Muscle layer of colon (tissue), 2 donors: ENCODE data around the gene ENOX2.

Source experiments
- H3K27ac ChIP-seq: one replicate; pipeline ENCODE4 v1.7.0; 2013; ENCODE audit warnings: low read depth, mild to moderate bottlenecking, low read length, moderate library complexity
- H3K27me3 ChIP-seq, 2 donors: one replicate each; pipeline ENCODE4 v1.7.0; 2013; ENCODE audit warnings: low read length in 2 of 2, mild to moderate bottlenecking in 2 of 2; ENCODE audit not compliant: insufficient read depth in 2 of 2, control insufficient read depth in 1 of 2
- H3K36me3 ChIP-seq: one replicate; pipeline ENCODE4 v1.7.0; 2013; ENCODE audit warnings: mild to moderate bottlenecking, low read length; ENCODE audit not compliant: insufficient read depth
- H3K4me1 ChIP-seq: one replicate; pipeline ENCODE4 v1.7.0; 2013; ENCODE audit warnings: mild to moderate bottlenecking, low read length; ENCODE audit not compliant: insufficient read depth
- H3K4me3 ChIP-seq, 2 donors: one replicate each; pipeline ENCODE4 v1.7.0; 2013; ENCODE audit warnings: low read length in 2 of 2, low read depth in 1 of 2, mild to moderate bottlenecking in 1 of 2, moderate library complexity in 1 of 2
- H3K9ac ChIP-seq: one replicate; pipeline ENCODE4 v1.7.0; 2013; ENCODE audit warnings: low read length
- H3K9me3 ChIP-seq: one replicate; pipeline ENCODE4 v1.7.0; 2013; ENCODE audit warnings: mild to moderate bottlenecking, low read length
- donor health status: abdominal sarcoma.
- donor health status: Adenocarcinoma of cecum.

The ENOX2 gene

GRCh38 chrX:130778773-130779172, 124.2 kb downstream of the ENOX2 start:
- Histone ChIP-seq H3K27ac (no peak overlapping the region), H3K27me3 (no peaks in the 10 kb centered on the region), H3K4me3 (no peak overlapping the region), H3K9me3 (no peaks in the 10 kb centered on the region), H3K36me3 (no peaks in the 10 kb centered on the region), H3K9ac (no peak overlapping the region), H3K4me1 (no peaks in the 10 kb centered on the region)

- Histone ChIP-seq H3K4me3 (no peak overlapping the region), H3K9ac (no peak overlapping the region), H3K4me1 (no peaks in the 10 kb centered on the region), H3K9me3 (no peaks in the 10 kb centered on the region), H3K27ac (no peak overlapping the region), H3K36me3 (no peaks in the 10 kb centered on the region), H3K27me3 (no peaks in the 10 kb centered on the region)
Measured at GRCh38 chrX:130775849-130776248, 127.2 kb downstream of the ENOX2 start.

- Histone ChIP-seq H3K4me1 (no peaks in the 10 kb centered on the region), H3K4me3 (no peak overlapping the region), H3K9me3 (no peaks in the 10 kb centered on the region), H3K27me3 (no peaks in the 10 kb centered on the region), H3K9ac (no peak overlapping the region), H3K27ac (no peak overlapping the region), H3K36me3 (no peaks in the 10 kb centered on the region)
Measured at GRCh38 chrX:130772776-130773143, 130.2 kb downstream of the ENOX2 start.

- Histone ChIP-seq H3K9me3 (no peaks in the 10 kb centered on the region), H3K4me3 (no peak overlapping the region), H3K36me3 (no peaks in the 10 kb centered on the region), H3K27me3 (no peaks in the 10 kb centered on the region), H3K27ac (no peak overlapping the region), H3K4me1 (no peaks in the 10 kb centered on the region), H3K9ac (no peak overlapping the region)
Measured at GRCh38 chrX:130772105-130772775, 130.8 kb downstream of the ENOX2 start.

- no peak overlapping the region for H3K9ac ChIP-seq
- no peak overlapping the region for H3K4me3 ChIP-seq
- H3K4me1 ChIP-seq: no peaks in the 10 kb centered on the region
- no peaks in the 10 kb centered on the region for H3K9me3 ChIP-seq
- H3K27ac ChIP-seq: no peak overlapping the region
- H3K27me3 ChIP-seq: no peaks in the 10 kb centered on the region
- no peaks in the 10 kb centered on the region for H3K36me3 ChIP-seq
Measured at GRCh38 chrX:130771648-130772047, 131.4 kb downstream of the ENOX2 start.

GRCh38 chrX:130771230-130771629, 131.8 kb downstream of the ENOX2 start:
- Histone ChIP-seq H3K4me3 (no peak overlapping the region), H3K27me3 (no peaks in the 10 kb centered on the region), H3K4me1 (no peaks in the 10 kb centered on the region), H3K36me3 (no peaks in the 10 kb centered on the region), H3K9ac (no peak overlapping the region), H3K9me3 (no peaks in the 10 kb centered on the region), H3K27ac (no peak overlapping the region)

- H3K36me3 ChIP-seq: no peaks in the 10 kb centered on the region
- H3K27ac ChIP-seq: no peak overlapping the region
- H3K4me1 ChIP-seq: no peaks in the 10 kb centered on the region
- no peak overlapping the region for H3K4me3 ChIP-seq
- H3K27me3 ChIP-seq: no peaks in the 10 kb centered on the region
- no peaks in the 10 kb centered on the region for H3K9me3 ChIP-seq
- no peak overlapping the region for H3K9ac ChIP-seq
Measured at GRCh38 chrX:130770615-130771014, 132.4 kb downstream of the ENOX2 start.

- Histone ChIP-seq H3K4me1 (no peaks in the 10 kb centered on the region), H3K9ac (no peak overlapping the region), H3K27me3 (no peaks in the 10 kb centered on the region), H3K27ac (no peak overlapping the region), H3K4me3 (no peak overlapping the region), H3K9me3 (no peaks in the 10 kb centered on the region), H3K36me3 (no peaks in the 10 kb centered on the region)
Measured at GRCh38 chrX:130769835-130770234, 133.2 kb downstream of the ENOX2 start.

GRCh38 chrX:130758072-130758471, 144.9 kb downstream of the ENOX2 start:
- no peak overlapping the region for H3K27ac ChIP-seq
- no peak overlapping the region for H3K4me3 ChIP-seq
- no peaks in the 10 kb centered on the region for H3K27me3 ChIP-seq
- no peaks in the 10 kb centered on the region for H3K4me1 ChIP-seq
- H3K36me3 ChIP-seq: no peaks in the 10 kb centered on the region
- H3K9me3 ChIP-seq: no peaks in the 10 kb centered on the region
- no peak overlapping the region for H3K9ac ChIP-seq

GRCh38 chrX:130756233-130756632, 146.8 kb downstream of the ENOX2 start:
- no peak overlapping the region for H3K27ac ChIP-seq
- no peaks in the 10 kb centered on the region for H3K9me3 ChIP-seq
- H3K4me3 ChIP-seq: no peak overlapping the region
- H3K27me3 ChIP-seq: no peaks in the 10 kb centered on the region
- H3K36me3 ChIP-seq: no peaks in the 10 kb centered on the region
- H3K4me1 ChIP-seq: no peaks in the 10 kb centered on the region
- no peak overlapping the region for H3K9ac ChIP-seq

- Histone ChIP-seq H3K27ac (no peak overlapping the region), H3K27me3 (no peaks in the 10 kb centered on the region), H3K9ac (no peak overlapping the region), H3K4me3 (no peak overlapping the region), H3K4me1 (no peaks in the 10 kb centered on the region), H3K36me3 (no peaks in the 10 kb centered on the region), H3K9me3 (no peaks in the 10 kb centered on the region)
Measured at GRCh38 chrX:130754353-130754752, 148.7 kb downstream of the ENOX2 start.

GRCh38 chrX:130746709-130747342, 156.2 kb downstream of the ENOX2 start:
- no peaks in the 10 kb centered on the region for H3K4me1 ChIP-seq
- no peak overlapping the region for H3K9ac ChIP-seq
- H3K4me3 ChIP-seq: no peak overlapping the region
- no peaks in the 10 kb centered on the region for H3K36me3 ChIP-seq
- no peaks in the 10 kb centered on the region for H3K27me3 ChIP-seq
- H3K9me3 ChIP-seq: no peaks in the 10 kb centered on the region
- no peak overlapping the region for H3K27ac ChIP-seq
